HG03439 (cell line): ENCODE data around the gene KLHL26.

Experiments used
- ATAC-seq: cut with Tn5 transposase; IDR thresholded peaks from one replicate; pipeline ENCODE4 v1.9.1; 2021; ENCODE audit warnings: mild to moderate bottlenecking, moderate library complexity; ENCODE audit not compliant: unreplicated experiment

The KLHL26 gene

DNA sequence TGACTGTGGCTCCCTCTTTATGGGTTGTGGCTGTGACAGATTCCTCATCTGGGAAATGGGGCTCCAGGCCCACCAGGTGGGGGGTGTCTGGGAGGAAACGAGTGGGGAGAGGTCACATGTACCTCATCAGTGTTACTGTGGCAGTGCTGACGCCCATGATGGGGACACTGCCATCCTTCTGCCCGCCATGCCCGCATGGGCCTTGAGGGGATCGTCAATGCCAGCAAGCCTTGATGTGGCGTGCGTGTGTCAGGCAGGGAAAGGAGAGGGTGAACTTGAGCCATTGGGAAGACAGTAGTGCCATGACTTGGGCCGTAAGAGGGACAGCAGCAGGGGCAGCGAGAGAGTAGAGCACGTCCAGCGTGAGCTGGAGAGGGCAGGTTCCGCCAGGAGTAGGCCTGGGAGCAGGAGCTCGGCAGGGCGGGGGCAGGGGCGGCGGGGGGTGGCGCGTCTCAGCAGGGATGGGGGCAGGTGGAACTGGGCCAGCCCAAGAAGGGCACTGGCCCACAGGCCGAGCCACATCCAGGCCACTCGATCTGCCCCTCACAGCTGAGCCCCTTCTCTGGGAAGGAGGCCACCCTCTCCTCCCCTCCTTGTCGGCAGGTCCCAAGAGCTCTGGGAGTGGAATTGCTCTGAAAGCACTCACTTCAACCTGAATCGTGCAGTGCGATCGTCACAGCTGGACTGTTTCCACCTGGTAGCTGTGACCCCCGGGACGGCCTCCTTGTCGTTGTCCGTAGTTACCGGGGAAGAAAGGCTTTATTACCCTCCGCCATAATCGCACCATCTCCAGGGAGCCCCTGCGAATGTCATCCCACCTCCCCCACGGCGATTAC lies 9.9 kb downstream of the KLHL26 start:
- no peak for ATAC-seq

DNA sequence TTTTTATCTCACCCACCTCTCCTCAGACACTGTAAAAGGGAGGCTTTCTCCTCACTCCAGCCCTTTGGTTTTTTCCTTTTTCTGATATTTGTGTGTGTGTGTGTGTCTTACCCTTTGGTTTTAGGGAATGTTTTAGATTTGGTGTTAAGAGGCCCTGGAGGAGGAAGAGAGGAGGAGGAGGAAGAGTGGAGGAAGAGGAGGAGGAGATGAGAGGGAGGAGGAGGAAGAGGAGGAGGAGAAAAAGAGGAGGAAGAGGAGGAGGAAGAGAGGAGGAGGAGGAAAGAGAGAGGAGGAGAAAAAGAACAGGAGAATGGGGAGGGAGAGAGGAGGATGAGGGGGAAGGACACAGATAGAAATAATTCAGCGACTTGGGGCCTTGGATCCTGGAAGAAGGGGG lies 10.5 kb downstream of the KLHL26 start:
- ATAC-seq, result no peak

DNA sequence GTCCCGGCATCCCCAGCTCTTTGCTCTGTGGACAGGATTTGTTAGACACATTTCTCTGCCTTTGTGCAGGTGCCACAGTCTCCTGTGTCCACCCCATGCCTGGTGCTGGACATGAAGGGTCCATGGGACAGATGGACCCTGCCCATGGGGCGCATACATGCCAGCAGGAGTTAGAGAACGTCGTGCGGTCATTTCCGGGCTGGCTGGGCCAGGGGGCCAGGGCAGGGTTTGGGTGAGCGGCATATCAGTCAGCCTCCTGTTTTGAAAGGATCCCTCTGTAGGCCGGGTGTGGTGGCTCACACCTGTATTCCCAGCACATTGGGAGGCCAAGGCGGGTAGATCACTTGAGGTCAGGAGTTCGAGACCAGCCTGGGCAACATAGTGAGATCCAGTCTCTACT lies 11.0 kb downstream of the KLHL26 start:
- ATAC-seq, result no peak

DNA sequence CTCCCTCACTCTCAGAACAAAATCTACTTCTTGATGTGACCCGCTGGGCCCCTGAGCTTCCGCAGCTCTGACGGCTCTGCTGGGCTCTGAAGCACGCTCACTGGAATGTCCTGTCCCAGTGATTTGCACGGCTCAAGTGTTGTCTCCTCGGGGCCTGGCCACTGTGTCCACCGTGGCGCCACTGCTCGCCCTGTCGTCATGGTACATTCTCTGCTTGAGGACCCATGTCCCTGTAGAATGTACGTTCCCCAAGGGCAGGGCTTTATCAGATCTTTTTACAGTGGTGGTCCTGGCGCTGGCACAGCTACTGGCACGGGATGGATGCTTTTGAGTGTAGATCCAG lies 12.1 kb downstream of the KLHL26 start:
- ATAC-seq, result no peak

DNA sequence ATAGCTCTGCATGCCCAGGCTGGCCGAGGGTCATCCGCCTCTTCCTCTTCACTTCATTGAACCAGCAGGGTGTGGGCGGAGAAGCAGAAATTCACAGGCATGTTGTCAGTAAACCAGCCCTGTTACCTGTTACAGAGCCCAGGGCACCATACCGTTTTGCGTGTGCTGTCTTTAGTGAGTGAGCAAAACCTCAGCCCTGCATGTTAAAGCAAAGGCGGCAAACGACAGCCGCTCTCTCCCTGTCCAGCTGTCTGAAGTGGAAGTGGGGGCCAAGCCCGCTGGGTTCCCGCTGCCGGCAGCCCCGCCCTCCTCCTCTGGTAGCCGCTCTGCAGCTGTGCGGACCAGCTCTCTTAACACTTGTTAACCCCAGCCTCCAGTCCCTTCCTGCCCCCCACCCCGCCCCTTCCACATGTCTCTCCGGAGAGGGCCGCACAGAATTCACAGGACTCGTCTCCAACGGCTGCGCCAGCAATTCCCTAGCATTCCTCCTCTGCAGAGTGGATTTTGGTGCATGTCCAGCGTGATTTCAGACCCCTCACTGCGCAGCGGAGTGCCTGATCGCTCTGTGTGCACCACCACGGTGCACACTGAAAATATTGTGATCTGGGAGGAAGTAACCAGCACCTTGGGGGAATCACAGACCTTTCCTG lies 12.7 kb downstream of the KLHL26 start:
- no peak for ATAC-seq

DNA sequence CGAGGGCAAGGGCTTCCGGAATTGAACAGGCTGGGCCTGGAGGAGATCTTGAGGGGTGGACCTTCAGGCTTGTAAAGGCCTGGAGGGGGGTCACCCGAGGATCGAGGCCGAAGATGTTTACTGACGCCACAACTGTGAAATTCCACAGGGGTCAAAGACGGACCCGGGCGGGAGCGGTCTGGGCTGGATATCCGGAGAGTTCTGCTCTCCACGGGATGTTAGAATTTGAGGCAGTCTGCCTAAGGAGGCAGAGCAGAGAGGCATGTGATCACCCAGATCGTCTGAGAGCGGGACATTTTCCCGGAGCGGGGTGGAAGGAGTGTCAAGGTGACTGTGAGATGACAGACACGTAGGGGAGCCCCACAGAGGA lies 13.2 kb downstream of the KLHL26 start:
- no peak for ATAC-seq

DNA sequence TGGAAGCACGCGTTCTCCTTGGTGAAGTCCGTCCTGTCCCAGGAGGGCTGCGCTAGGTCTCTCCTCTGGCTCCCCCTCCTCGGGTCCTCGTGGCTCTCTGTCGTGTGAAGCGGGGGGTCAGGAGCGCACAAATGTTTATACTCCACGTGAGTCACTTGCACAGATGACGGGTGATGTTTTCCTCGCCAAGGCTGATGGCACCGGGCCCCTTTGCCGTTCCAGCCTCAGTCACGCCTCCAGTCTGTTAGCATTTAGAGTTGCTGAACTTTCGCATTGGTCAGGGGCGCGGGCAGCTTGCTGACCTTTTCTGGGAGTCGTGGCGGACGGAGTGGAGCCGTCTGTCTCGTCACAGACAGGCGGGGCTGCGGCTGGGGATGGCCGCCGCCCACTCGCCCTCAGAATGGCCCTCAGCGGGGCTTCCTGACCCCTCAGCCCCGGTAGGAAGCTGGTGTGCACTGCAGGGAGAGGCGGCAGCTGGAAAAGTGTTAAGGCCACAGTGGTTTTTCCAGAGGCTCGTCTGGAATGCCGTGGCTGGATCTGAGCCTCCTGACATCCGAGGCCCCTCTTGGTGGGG lies 13.7 kb downstream of the KLHL26 start:
- no peak for ATAC-seq

DNA sequence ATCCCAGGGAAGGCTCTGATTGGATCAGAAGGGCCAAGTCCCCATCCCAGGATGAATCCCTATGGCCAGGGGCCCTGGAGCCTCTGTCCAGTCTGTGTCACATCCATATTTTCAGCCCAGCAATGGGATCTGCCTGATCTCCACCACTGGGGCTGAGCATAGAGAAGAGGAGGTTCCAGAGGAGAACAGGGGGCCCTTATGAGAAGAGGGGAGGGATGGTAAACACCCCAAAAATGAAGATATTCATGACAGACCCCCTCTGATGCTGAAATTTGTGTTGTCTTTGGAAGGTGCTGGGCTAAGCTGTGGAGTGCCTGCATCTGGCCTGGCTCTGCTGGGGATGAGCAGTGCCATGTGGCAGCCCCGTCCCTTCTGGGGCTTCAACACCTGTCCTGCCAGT lies 14.5 kb downstream of the KLHL26 start:
- ATAC-seq, result no peak

DNA sequence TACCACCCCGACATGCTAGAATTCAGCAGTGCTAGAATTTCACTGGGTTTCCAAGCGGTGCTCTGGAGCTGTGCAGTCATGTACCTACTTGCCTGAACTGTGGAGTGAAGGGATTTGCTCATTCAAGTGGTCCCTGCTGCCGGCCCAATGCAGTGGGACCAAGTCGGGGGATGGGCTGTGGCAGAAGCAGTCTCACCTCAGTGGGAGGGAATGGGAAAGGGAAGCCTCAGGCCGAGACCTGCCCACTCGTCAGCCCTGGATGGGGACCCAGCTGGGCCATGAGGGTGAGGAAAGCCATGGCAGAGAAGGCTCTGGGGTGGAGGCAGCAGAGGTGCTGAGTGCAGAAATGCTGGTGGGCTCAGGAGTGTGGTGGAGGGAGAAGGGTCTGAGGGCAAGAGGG lies 14.9 kb downstream of the KLHL26 start:
- no peak for ATAC-seq

DNA sequence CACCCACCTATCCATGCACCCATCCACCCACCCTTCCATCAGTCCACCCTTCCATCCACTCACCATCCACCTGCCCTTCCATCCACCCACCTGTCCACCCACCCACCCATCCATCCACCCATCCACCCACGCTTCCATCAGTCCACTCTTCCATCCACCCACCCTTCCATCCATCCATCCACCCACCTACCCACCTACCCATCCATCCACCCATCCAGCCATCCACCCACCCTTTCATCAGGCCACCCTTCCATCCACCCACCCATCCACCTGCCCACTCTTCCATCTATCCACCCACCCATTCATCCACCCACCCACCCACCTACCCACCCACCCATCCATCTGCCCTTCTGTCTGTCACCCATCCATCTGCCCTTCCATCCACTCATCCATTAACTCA lies 17.0 kb downstream of the KLHL26 start:
- no peak for ATAC-seq

DNA sequence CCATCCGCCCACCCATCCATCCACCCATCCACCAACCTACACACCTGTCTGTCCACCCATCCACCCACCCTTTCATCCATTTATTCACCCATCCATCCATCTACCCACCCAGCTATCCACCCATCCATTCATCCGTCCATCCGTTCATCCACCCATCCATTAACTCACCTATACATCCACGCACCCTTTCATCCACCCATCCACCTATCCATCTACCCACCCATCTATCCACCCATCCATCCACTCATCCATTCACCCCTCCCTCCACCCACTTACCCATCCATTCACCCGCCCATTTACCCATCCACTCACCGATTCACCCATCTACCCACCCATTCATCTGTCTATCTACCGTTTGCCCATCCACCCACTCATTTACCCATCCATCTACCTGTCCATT lies 17.6 kb downstream of the KLHL26 start:
- no peak for ATAC-seq

DNA sequence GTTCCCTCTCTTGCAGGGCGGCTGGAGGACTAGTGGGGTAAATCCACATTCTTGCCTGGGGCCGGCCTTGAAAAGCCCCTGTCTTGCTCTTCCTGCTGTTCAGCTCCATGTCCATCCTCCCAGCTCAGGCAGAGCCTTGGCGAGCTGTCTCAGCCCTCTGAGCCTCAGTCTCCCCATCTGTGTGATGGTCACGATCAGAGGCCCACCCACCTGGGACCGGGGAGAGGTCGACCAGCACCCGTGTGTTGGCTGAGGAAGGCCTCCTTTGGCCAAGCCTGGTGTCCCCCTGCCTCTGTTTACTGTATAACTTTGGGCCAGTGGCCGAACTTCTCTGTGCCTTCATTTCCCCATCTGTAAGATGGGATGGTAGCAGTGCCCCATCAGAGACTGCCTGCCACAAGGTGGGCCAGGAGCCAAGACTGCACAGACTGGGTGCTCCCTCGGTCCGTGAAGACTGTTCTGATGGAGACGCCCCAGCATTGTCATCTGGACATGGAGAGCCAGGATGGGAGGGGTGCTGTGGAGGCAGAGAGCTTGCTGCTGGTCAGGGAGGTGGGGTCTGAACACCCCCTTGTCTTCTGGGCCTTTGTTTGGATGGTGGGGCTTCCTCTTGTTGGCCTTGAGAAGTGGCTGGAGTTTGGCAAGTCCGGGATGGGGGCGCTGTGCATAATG lies 18.5 kb downstream of the KLHL26 start:
- ATAC-seq, result no peak

DNA sequence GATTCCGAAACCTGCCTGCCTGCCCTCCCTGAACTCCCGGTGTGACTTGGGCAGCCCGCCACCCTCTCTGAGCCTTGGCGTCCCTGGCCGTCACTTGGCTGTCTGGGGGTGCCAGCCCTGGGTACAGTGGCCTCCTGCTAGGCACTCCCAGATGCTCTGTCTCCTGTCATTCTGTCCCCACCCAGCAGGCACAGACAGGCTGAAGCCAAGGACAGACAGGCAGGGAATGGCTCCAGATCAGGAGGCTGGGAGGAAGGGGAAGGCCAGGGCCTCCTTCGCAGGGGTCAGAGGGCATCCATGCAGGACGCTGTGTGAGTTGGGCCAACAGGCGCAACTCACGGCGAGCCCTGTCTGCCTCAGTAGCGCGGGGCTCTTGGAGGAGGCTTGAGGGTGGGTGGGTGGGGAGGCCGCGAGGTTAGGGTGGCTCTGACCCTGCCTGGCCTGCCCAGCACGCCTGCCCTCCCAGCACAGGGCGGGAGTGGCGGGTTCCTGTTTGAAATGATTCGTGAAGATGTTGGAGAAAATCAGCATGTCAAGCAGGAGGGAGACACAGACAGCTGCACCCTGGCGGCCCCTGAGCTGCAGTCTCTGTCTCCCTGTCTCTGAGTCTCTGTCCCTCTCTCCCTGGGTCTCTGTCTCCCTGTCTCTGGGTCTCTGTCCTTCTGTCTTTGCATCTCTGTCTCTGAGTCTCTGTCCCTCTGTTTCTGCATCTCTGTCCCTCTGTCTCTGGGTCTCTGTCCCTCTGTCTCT lies 19.7 kb downstream of the KLHL26 start:
- ATAC-seq, result no peak

DNA sequence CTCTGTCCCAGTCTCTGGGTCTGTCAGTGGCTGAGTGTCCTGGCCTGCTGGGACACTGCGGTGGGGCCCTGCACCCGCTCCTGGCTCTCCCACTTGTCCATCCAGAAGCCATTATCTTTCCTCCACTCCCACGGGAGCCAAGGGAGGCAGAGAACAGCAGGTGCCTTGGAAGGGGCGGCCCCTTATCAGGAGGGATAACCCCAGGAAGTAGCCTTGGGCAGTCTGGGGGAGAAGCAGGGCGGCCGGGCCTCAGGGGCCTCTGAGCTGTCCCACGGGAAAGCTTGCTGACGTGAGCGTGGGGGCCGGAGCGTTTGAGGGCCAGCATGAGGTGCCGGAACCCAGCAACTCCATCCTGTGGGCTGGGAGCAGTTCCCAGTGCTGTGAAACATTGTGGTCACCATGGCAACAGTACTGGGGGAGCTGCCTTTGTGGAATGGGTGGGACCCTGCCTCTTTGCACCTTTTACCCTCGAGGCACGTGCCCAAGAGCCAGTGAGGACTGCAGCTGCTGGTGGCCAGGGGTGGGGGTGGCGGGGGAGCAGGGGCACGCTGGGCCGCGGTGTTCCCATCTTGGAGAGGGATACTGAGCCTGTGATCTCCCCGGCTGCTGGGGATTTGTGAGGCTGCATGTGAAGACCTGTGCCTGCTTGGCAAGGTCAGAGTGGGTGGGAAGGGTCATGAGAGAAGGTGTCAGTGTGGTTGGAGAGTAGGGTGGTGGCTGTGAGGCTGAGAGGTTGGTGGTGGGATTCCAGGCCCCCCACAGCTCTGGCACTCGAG lies 20.9 kb downstream of the KLHL26 start:
- ATAC-seq, result no peak

DNA sequence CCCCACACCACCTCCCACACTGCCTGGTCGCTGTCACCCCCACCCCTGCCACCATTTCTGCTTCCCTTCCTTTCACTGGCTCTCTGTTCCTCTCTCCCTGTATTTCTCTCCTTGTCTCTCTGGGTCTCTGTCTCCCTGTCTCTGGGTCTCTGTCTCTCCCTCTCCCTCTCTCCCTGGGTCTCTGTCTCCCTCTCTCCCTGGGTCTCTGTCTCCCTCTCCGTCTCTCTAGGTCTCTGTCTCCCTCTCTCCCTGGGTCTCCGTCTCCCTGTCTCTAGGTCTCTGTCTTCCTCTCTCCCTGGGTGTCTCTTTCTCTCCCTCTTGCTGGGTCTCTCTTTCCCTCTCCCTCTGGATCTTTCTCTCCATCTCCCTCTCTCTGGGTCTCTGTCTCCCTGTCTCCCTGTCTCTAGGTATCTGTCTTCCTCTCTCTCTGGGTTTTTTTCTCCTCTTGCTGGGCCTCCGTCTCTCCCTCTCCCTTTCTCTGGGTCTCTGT lies 21.6 kb downstream of the KLHL26 start:
- no peak for ATAC-seq

DNA sequence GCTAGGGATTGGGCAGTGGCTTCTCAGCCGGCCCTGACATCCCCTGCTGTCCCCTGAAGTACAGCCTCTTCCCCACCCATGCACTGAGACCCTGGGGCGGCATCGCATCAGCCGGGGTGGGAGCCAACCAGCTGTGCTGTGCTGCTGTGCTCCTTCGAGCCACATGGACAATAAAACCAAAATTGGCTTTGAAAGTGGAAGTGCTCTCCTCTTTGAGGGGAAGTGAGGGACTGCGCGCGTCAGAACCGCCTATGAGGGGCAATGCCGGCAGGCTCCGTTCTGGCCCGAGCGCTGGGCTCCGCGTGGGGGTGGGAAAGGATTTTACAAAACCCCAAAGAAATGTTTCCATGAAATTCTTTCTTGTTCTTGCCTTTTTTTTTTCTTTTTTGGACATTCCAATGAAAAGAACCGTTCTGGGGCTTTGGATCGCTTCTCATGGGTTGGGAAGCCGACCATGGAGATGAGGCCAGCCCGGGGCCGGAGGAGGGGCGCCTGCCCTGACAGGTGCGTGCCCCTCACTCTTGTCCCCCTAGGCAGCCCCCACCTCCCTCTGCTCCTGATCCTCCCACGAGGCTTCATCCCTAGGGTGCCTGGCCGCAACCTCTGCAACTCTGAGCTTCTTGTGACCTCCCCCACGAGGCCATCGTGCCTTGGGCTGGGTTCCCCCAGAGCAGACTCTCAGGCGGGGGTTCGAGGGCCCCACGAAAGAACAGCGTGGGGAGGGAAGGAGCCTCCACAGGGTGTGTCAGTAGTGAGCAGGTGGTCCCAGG lies 22.6 kb downstream of the KLHL26 start:
- ATAC-seq, result no peak

DNA sequence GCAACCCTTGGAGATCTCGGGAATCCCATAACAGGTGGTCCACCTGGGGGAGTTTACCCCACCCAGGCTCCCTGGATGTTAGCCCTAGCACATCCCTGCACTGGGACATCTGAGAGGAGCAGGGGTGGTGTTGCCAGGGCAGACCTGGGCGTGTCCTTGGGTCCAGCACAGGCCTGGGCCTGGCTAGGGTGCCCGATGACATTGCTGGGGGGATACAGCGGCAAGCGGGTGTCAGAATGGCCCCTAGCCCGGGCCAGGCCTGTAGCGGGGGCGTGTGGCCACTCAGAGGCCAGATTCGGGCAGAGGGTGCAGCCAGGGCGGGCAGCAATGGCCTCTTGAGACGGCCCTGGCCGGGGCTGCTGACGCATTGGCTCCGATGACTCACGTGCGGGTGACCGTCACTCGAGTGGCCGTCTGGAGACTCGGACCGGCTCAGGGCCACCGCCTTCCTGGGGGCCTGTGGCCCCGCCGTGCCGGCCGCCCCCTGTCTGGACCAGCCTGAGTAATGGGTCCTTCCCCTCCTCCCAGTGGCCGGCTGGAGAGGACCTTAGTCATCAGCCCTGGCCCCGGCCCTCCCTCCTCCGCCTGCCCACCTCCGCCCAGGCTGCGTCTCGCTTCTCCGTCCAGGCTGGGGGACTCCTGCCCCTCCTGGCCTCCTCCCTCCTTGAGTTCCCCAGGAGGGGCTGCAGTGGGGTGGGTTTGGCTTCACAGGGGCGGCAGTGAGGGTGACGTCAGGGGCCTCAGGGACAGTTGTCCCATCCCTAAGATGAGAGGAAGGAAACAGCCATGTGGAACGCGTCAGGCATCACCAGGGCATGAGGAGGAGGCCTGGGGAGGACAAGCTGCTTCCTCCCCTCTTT lies 23.5 kb downstream of the KLHL26 start:
- no peak for ATAC-seq

DNA sequence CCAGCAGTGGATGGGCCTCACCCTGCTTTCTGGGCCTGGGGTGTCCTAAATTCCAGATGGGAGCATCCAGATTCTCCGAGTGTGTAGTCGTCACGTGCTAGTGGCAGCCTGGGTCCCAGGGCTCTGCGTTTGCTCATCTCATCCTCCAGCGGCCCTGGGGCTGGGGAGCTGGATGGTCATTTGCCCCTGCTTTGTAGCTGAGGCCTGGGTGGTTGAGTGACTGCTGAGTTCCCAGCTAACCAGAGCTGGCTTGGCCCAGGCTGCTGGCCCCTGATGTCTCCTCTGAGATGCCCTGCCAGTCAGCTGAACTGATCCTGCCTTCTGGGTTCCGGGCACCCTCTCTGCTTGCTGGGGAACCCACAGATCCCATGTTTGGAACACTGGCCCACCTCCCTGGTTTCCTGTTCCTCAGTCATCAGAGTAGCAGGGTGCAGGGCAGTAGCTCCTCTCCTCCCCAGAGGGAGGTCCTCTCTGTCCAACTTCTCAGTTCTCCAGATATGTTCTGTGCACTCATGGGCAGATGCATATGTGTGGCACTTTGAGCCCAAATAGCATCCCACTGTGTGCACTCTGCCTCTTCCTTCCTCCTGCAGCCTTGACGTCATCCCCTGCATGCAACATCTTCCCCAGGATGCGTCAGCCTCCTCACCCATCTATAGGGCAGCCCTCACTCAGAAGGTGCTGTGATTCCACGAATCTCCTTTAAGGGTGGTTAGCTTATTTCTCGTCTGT lies 24.3 kb downstream of the KLHL26 start:
- no peak for ATAC-seq
